Suprapubic skin (tissue), 4 donors: ENCODE data around the gene RBPJL. TPM values are rescaled to one million over a fixed set of nuclear protein-coding genes. Genes with fewer than 3 reads are reported as not detected.

Experiments
- DNase-seq, 2 donors: peaks; one replicate each; pipeline ENCODE4 v3.0.0-alpha.2; 2019; ENCODE audit warnings: low spot score in 2 of 2
- H3K27ac ChIP-seq: fragments of 200-600 bp; sonication (generic); one replicate; pipeline ENCODE4 v1.5.1; 2019
- H3K27me3 ChIP-seq: fragments of 200-600 bp; sonication (generic); one replicate; pipeline ENCODE4 v1.5.1; 2019
- H3K36me3 ChIP-seq: fragments of 200-600 bp; sonication (generic); one replicate; pipeline ENCODE4 v1.5.1; 2019
- H3K4me1 ChIP-seq: fragments of 200-600 bp; sonication (generic); one replicate; pipeline ENCODE4 v1.5.1; 2019
- H3K4me3 ChIP-seq: fragments of 200-600 bp; sonication (generic); one replicate; pipeline ENCODE4 v1.5.1; 2019; ENCODE audit warnings: mild to moderate bottlenecking
- H3K9me3 ChIP-seq: fragments of 200-600 bp; sonication (generic); one replicate; pipeline ENCODE4 v1.5.1; 2019
- EP300 ChIP-seq: sonication (generic); formaldehyde crosslinking; IDR thresholded peaks from one replicate; pipeline ENCODE4 v1.6.1; 2017; ENCODE audit warnings: antibody characterized with exemption
- POLR2A ChIP-seq, 2 donors: fragments of 450-650 bp; IDR thresholded peaks; one replicate each; pipeline ENCODE4 v1.6.1; 2017; ENCODE audit warnings: antibody characterized with exemption in 2 of 2, mild to moderate bottlenecking in 2 of 2, moderate library complexity in 2 of 2
- POLR2AphosphoS5 ChIP-seq, 3 donors: sonication (generic); formaldehyde crosslinking; IDR thresholded peaks; one replicate each; pipeline ENCODE4 v1.6.1; 2017; ENCODE audit warnings: antibody characterized with exemption in 3 of 3
- WGBS: methylation state at CpG from one replicate; pipeline ENCODE4 v1.1.5; 2018; 5-methylcytosine and 5-hydroxymethylcytosine counted together
- total RNA-seq, 4 donors: library from RNA; depleted of rRNA; stranded (reverse); fragments of >200 nt; gene quantifications; one replicate each; pipeline ENCODE4 v1.1.0, GENCODE V29; 2016
- TF ChIP-seq, protein P1 (sequence below), 2 donors: fragments of 200-600 bp in 1 of 2; fragments of 450-650 bp in 1 of 2; sonication (generic) in 1 of 2; IDR thresholded peaks; one replicate each; pipeline ENCODE4 v1.5.1; 2016 to 2019; ENCODE audit warnings: antibody characterized with exemption in 2 of 2, mild to moderate bottlenecking in 1 of 2, moderate library complexity in 1 of 2

Gene RBPJL
- total RNA-seq, 4 donors from 2014 or later = not detected

DNA sequence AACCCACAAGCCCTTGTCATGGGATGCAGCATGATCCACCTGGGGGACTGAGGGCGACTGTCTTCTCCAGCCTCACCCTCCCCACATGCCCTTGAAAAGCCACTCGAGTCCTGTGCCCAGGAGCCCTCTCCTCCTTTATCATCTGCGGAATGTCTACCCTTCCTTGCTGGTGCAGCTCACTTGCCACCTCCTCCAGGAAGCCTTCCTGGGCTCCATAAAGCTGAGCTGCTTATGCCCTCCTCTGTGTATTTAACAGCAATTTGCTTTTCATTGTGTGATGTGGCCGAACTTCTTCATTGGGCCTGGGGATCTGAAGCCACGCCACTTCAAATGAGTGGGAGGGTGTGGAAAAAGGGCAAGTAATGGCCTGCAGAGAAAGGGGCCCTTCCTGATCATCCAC is 17.8 kb upstream of the RBPJL start:
- H3K4me3 ChIP-seq = no peak overlapping the region
- no peaks in the 10 kb centered on the region for H3K36me3 ChIP-seq
- TF ChIP-seq EP300 (no peak), POLR2A (IDR thresholded peaks at IDR 0.05) (no peak)
- TF ChIP-seq, protein P1, sequence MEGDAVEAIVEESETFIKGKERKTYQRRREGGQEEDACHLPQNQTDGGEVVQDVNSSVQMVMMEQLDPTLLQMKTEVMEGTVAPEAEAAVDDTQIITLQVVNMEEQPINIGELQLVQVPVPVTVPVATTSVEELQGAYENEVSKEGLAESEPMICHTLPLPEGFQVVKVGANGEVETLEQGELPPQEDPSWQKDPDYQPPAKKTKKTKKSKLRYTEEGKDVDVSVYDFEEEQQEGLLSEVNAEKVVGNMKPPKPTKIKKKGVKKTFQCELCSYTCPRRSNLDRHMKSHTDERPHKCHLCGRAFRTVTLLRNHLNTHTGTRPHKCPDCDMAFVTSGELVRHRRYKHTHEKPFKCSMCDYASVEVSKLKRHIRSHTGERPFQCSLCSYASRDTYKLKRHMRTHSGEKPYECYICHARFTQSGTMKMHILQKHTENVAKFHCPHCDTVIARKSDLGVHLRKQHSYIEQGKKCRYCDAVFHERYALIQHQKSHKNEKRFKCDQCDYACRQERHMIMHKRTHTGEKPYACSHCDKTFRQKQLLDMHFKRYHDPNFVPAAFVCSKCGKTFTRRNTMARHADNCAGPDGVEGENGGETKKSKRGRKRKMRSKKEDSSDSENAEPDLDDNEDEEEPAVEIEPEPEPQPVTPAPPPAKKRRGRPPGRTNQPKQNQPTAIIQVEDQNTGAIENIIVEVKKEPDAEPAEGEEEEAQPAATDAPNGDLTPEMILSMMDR (IDR thresholded peaks at IDR 0.05) = no peak
- peaks cover 33% of the 10 kb centered on the region for H3K4me1 ChIP-seq
- H3K27ac ChIP-seq = no peak overlapping the region
- H3K27me3 ChIP-seq = no peaks in the 10 kb centered on the region
- DNase-seq = no peak
- no peaks in the 10 kb centered on the region for H3K9me3 ChIP-seq
- WGBS = 93% methylated on average over 5 of the region's 5 CpGs

DNA sequence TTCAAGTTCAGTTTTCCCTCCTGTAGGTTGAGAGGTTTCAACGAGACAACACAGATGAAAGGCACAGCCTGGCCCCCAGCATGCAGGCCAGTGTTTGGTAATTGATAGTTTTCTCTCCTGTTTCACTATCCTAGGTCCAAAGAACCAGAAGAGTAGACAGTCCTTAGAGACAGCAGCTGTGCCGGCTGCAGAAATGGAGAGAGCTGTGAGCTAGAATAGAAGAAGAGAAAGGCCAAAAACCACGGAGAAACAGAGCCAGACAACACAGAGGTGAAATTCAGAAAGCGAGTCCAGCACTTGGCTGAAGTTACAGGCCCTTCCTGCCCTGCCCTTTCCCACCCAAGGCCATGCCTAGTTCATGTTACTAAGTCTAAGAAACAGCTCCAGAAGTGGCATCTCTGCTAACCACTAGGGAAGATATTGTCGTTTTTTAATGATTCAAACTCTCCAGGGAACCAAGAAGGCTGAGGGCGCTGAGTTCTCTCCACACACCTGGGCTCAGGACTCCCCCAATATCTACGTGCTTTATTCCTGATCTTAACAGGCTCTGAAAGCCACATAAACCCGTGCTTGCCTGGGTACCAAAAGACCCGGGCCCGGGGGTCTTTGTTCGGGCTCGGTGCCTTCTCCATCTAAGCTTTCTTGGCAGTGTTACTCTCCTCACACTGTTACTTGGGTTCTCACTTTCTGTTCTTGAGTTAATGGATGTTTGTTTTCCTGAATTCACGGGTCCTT is 16.5 kb upstream of the RBPJL start:
- H3K27ac ChIP-seq = no peak overlapping the region
- H3K4me3 ChIP-seq = no peak overlapping the region
- DNase-seq = peak in 1 of 2 donors; percentile 58
- no peaks in the 10 kb centered on the region for H3K9me3 ChIP-seq
- TF ChIP-seq POLR2AphosphoS5 (IDR thresholded peaks at IDR 0.05) (no peak), POLR2A (IDR thresholded peaks at IDR 0.05) (no peak), EP300 (no peak)
- TF ChIP-seq, protein P1 (IDR thresholded peaks at IDR 0.05) = no peak
- H3K27me3 ChIP-seq = no peaks in the 10 kb centered on the region
- WGBS = 74% methylated on average over 13 of the region's 13 CpGs
- no peaks in the 10 kb centered on the region for H3K36me3 ChIP-seq
- H3K4me1 ChIP-seq = peaks cover 31% of the 10 kb centered on the region

DNA sequence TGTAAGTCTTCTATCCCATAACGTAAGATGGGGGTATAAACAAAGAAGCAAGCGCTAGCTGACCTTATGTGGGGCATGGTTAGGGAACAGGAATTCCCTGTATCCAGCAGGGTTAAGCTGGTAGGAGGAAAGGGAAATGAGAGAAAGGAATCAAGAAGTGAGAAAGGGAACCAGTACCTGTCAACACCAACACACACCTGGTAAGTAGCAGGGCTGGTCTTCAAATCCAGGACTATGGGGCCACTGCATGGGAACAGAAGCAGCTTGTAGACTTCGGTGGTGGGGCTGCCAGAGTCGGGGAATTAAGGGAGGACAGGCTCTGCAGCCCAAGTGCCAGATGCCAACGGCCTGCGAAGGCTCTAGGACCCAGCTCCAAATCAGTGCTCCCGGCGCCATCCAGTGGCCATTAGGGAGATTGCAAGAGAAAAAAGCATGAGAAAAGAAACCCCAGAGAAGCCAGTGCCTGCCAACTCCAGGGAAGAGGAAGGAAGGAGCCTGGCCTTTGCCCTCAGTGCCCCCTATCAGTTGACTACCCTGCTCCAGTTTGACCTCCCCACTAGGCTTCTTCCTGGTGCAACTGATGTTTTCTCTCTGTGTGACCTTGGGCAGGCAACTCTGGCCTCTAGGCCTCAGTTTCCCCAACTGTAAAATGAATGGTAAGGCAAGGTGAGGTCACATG is 15.8 kb upstream of the RBPJL start:
- Histone ChIP-seq H3K27ac (no peak overlapping the region), H3K9me3 (no peaks in the 10 kb centered on the region), H3K4me3 (no peak overlapping the region), H3K27me3 (no peaks in the 10 kb centered on the region), H3K36me3 (no peaks in the 10 kb centered on the region), H3K4me1 (peaks cover 29% of the 10 kb centered on the region)
- WGBS = 19% methylated on average over 8 of the region's 8 CpGs
- TF ChIP-seq, protein P1 (IDR thresholded peaks at IDR 0.05) = peak; percentile 72 to 80
- no peak for TF ChIP-seq POLR2A (IDR thresholded peaks at IDR 0.05)
- DNase-seq = peak; percentile 87 to 88

DNA sequence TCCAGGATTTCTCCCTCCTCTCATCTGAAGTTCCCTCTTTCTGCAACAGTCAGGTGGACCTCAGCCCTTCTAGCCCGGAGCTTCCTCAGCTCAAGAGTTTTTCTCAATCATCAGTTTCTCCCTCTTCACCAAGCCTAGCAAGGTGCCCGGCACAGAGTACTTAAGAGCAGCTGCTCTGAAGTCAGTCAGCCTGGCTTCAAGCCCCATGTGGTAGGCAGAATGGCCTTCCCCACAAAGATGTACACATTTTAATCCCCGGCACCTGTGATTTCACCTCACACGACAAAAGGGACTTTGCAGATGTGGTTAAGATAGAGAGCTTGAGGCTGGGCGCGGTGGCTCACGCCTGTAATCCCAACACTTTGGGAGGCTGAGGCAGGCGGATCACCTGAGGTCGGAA is 15.1 kb upstream of the RBPJL start:
- H3K27me3 ChIP-seq = no peaks in the 10 kb centered on the region
- DNase-seq = no peak

DNA sequence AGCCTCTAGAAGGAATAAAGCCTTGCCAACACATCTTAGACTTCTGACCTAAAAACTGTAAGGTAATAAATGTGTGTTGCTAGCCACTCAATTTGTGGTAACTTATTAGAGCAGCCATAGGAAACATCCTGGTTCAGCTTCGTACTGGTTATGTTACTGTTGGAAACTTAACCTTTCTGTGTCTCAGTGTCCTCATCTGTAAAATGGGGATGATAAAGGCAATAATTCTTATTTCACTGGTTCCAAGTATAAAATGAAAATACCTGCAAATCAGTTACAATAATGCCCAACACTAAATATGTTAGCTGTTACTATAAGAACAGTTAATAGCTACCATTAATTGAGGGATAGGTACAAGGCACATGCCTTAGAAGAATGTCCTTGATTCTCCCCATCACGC is 14.3 kb upstream of the RBPJL start:
- no peak for DNase-seq
- H3K36me3 ChIP-seq = no peaks in the 10 kb centered on the region
- WGBS = 84% methylated on average over 2 of the region's 2 CpGs
- no peaks in the 10 kb centered on the region for H3K9me3 ChIP-seq
- peaks cover 24% of the 10 kb centered on the region for H3K4me1 ChIP-seq
- no peak overlapping the region for H3K27ac ChIP-seq
- H3K4me3 ChIP-seq = no peak overlapping the region
- H3K27me3 ChIP-seq = no peaks in the 10 kb centered on the region
- TF ChIP-seq EP300 (no peak), POLR2AphosphoS5 (IDR thresholded peaks at IDR 0.05) (no peak), POLR2A (IDR thresholded peaks at IDR 0.05) (no peak)
- TF ChIP-seq, protein P1 (IDR thresholded peaks at IDR 0.05) = no peak

More for the DNA sequence above, 15.1 kb upstream of the RBPJL start:
- Histone ChIP-seq H3K27ac (no peak overlapping the region), H3K9me3 (no peaks in the 10 kb centered on the region), H3K36me3 (no peaks in the 10 kb centered on the region), H3K4me1 (peaks cover 24% of the 10 kb centered on the region), H3K4me3 (no peak overlapping the region)
- TF ChIP-seq EP300 = no peak
- TF ChIP-seq, protein P1 (IDR thresholded peaks at IDR 0.05) = no peak
- TF ChIP-seq POLR2A (IDR thresholded peaks at IDR 0.05) = no peak
- TF ChIP-seq POLR2AphosphoS5 (IDR thresholded peaks at IDR 0.05) = no peak
- WGBS = 88% methylated on average over 9 of the region's 9 CpGs
